ENCODE results near the gene NCDN. TPM values are rescaled to one million over a fixed set of nuclear protein-coding genes. Genes with fewer than 3 reads are reported as not detected.
A peak's percentile ranks its signal among the peaks of the same experiment; 100 is the strongest.

Gene NCDN
- total RNA-seq, 1 donor from 2014 or later: 24.8 TPM

GRCh38 chr1:35533586-35533985, 24.0 kb upstream of the NCDN start:
- no peak overlapping the region for H3K27ac ChIP-seq
- TF ChIP-seq CTCF (IDR thresholded peaks at IDR 0.05): no peak

GRCh38 chr1:35535243-35535642, 22.4 kb upstream of the NCDN start:
- Histone ChIP-seq H3K4me1 (peaks cover 49% of the 10 kb centered on the region), H3K27ac (no peak overlapping the region), H3K27me3 (no peaks in the 10 kb centered on the region), H3K4me3 (no peak overlapping the region), H3K9me3 (no peaks in the 10 kb centered on the region), H3K36me3 (no peaks in the 10 kb centered on the region)
- no peak for TF ChIP-seq CTCF (IDR thresholded peaks at IDR 0.05)
- no peak for ATAC-seq
- DNase-seq: no peak
- intact Hi-C loops (cut with DNase I): no loop called here

More at GRCh38 chr1:35533586-35533985, 24.0 kb upstream of the NCDN start:
- DNase-seq: no peak
- intact Hi-C loops (cut with DNase I): no loop called here
- no peaks in the 10 kb centered on the region for H3K27me3 ChIP-seq
- H3K9me3 ChIP-seq: no peaks in the 10 kb centered on the region
- no peak for ATAC-seq
- H3K4me1 ChIP-seq: peaks cover 33% of the 10 kb centered on the region
- no peaks in the 10 kb centered on the region for H3K36me3 ChIP-seq
- H3K4me3 ChIP-seq: no peak overlapping the region

- TF ChIP-seq CTCF (IDR thresholded peaks at IDR 0.05): no peak
- H3K36me3 ChIP-seq: no peaks in the 10 kb centered on the region
- DNase-seq (no peak), ATAC-seq (no peak)
- H3K9me3 ChIP-seq: no peaks in the 10 kb centered on the region
- H3K4me1 ChIP-seq: peaks cover 62% of the 10 kb centered on the region
- no peak overlapping the region for H3K4me3 ChIP-seq
- intact Hi-C loops (cut with DNase I): no loop called here
- no peak overlapping the region for H3K27ac ChIP-seq
- H3K27me3 ChIP-seq: no peaks in the 10 kb centered on the region
Measured at GRCh38 chr1:35536556-35537162, 20.9 kb upstream of the NCDN start.

- no peak for DNase-seq
- no peak for ATAC-seq
- intact Hi-C loops (cut with DNase I): no loop called here
- H3K36me3 ChIP-seq: no peaks in the 10 kb centered on the region
- TF ChIP-seq CTCF (IDR thresholded peaks at IDR 0.05): no peak
- H3K9me3 ChIP-seq: no peaks in the 10 kb centered on the region
- no peaks in the 10 kb centered on the region for H3K27me3 ChIP-seq
- no peak overlapping the region for H3K27ac ChIP-seq
- H3K4me3 ChIP-seq: no peak overlapping the region
- H3K4me1 ChIP-seq: peaks cover 60% of the 10 kb centered on the region
Measured at GRCh38 chr1:35537806-35538205, 19.8 kb upstream of the NCDN start.

- H3K4me3 ChIP-seq: no peak overlapping the region
- intact Hi-C loops (cut with DNase I): no loop called here
- no peaks in the 10 kb centered on the region for H3K9me3 ChIP-seq
- H3K4me1 ChIP-seq: peaks cover 55% of the 10 kb centered on the region
- no peaks in the 10 kb centered on the region for H3K36me3 ChIP-seq
- no peak for DNase-seq
- H3K27ac ChIP-seq: peak overlapping the region; percentile 65
- no peaks in the 10 kb centered on the region for H3K27me3 ChIP-seq
- peak; percentile 64 for ATAC-seq
- no peak for TF ChIP-seq CTCF (IDR thresholded peaks at IDR 0.05)
Measured at GRCh38 chr1:35539073-35539823, 18.4 kb upstream of the NCDN start.

Data from upper lobe of right lung (tissue), 1 donor.